Activated T-cell treated with anti-CD3 and anti-CD28 coated beads for 4 hours (primary cell): ENCODE measurements around the gene ATP2A3.
"Not testable (repeated sequence)": the region's sequence is repeated elsewhere in the genome, so short reads cannot be mapped to it uniquely, and the experiment has no call there.

Source experiments
- DNase-seq: peaks from one replicate; pipeline ENCODE4 v3.0.0-alpha.2; 2020

Gene ATP2A3

DNA sequence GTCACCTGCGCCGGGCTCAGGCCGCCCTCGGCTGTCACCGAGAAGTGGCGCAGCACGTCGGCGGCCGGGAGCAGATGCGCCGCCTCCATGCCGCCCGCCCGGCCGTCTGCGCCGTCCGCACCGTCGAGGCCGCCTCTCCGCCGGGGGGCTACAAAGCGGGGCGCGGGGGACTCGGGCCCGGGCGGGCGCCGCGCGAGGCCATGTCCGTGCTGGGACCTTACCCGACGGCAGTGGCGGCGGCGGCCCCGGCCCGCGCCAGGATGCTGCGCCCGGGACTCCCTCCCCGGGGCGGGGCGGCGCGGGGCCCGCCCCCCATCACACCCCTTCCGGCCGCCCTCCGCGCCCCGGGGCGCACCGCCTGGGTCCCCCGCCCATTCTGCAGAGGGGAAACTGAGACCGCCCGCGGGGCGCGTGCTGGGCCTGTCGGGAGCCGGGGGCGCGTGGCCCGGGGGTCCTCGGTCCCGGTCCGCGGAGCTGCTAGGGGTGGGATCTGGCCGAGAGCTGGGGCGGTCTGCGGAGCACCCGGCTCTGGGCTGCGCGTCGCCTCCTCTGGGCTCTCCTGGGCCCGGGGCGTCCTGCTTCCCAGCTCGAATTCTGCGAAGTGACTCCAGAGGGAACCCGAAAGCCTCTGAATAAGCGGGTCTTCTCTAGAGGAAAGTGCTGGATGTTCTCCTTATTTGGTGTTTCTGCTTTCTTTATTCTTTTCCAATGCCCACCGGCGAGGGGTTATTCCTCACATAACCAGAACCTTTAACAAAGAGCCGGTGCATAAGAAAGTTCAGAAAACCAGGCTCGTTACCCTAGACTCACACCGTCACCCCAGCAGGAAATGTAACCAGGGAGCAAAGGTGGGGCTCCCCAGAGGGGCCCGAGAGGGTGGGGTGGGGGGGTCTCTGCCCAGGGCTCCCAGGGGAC lies at the start of gene ATP2A3:
Gene ATP2A3, minus strand, starts transcription at position 235 of the 915 bp plus-strand sequence. Its CDS starts 146 bp downstream, at position 89.
- DNase-seq, result peak; percentile 47

DNA sequence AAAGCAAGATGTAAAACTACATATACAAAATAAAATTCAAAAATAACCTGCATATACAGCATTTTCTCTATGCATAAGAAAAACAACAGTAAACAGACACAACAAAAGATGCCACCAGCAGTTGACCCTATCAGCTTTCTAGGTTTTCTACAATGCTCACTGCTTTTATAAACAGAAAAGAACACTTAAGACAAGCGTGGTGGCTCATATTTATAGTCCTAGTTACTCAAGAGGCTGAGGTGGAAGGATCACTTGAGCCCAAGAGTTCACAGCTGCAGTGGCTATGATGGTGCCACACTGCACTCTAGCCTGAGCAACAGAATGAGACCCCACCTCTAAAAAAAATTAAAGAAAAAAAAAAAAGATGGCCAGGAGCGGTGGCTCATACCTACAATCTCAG lies 46.5 kb upstream of the ATP2A3 start:
- no peak for DNase-seq

DNA sequence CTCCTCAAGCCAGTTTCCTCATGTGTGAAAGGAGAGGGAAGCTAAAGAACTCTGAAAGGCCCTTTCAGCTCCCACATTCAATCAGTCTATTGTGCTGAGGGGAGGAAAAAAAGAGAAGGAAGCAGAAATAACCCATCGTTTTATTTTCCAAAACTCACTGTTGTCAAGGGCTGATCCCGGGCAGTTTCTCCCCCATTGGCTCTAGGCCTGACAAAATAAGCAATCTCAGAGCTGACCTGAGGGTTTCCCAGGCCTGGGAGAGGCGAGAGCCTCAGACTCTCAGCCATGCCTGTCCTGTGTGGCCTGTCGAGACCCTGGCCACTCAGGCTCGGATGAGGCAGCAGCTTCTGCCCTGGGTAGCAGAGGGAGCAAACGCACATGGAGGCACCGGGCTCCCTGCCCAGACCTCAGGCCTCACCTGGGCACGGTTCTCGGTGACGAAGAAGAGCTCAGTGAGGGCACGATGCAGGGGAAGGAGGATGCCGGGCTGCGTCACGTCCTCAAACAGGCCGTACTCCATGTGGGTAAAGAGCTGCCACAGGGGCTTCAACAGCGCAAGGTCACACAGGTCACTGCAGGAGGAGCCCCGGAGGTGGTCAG lies 45.0 kb upstream of the ATP2A3 start:
- DNase-seq, result no peak

DNA sequence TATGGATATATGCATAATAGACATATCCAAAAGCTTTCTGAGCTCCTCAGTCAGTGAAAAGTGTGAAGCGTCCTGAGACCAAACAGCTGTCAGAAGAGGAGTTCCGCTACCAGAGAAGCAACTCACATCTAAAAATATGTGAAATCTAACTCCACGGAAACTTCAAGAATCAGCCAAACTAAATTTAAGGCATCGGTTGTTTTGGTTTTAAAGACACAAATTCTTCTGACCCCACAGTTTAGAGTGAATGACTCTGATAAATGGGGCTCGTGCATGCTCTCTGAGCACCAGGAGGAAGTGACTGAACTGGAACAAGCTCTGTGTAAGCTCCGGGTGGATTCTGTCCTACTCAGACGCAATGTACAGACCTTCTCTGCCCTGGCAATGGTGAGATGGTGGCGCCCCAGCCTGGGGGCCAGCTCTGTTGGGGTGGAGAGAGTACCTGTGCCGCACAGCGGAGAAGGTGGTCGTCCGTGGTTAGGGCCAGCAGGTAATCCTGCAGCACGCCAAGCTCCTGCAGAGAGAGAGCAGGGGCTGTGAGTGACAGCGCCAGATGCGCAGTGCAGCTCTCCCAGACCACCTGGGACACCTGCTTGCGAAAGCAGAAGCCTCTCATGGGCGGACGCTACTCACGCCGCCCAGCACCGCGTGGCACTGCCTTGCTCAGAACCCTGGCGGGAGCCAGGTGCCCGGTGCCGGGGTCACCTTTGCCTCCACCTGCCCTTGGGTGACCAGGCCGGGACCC lies 44.4 kb upstream of the ATP2A3 start:
- no peak for DNase-seq

DNA sequence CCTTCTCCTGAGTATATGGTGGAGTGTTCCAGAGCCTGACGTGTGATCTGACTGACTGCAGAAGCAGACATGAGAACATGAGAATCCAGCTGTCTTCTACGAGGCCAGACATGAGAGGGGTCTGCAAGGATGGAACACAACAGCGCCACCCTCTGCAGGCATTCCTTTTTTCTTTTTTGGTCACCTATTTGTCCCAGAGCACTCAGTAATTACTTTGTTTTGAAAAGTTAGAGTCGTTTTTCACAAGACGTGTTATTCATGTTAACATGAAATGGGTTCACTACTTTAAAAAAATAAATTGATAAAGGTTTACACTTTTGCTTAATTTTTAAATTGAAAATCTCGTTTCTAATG lies 43.8 kb upstream of the ATP2A3 start:
- DNase-seq, result no peak

DNA sequence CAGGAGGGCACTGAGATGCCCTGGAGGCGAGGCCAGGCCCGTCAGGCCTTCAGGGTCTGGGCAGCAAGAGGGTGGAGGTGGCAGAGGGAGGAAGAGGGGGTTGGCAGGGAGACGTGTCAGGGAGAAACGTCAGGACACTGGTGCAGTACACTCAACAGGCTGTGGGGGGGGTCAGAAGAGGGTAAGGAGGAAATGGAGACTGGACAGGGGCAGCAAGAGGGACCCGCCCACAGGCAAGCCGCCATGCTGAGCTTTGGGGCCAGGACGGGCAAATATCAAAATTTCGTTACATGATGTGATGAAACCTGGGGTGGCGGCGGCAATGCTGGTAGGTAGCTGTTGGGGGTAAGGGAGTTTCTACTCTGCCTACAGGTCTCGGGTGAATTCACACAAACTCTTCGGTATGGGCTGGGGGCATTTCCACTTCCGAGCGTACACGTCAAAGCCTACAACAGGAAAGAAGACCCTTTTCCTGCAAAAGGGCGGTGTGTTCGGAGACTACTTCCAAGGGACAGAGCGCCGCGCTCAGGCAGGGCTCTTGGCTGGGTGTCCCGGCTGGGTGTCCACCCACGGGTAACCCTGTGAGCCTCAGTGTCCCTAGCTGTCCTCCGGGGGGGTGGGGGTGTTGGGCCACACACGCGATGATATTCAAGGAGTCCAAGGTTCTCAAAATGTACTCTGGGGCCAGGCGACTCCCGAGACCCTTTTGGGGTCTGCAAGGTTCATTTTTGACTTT lies 43.3 kb upstream of the ATP2A3 start:
- no peak for DNase-seq

DNA sequence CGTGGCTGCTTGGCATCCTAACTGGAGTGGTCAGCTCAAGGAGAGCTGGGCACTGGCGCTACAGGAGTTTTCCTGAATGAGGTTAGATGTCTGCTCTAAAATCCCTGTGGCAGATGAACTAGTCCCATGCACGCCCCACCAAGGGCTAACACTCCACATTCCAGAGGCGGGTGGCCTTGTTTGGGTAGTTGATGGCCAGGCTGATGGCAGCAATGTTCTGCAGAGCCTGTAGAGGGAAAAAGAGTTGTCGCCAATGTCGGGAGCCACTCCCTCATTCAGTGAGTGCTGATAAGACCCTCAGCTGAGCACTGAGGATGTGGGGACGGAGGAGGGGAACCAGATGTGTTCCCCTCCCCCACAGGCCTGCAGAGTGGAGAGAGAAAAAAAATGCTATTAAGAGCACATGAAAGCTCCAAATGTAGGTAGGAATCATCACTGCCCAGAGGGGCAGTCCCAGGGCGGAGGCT lies 42.5 kb upstream of the ATP2A3 start:
- no peak for DNase-seq

DNA sequence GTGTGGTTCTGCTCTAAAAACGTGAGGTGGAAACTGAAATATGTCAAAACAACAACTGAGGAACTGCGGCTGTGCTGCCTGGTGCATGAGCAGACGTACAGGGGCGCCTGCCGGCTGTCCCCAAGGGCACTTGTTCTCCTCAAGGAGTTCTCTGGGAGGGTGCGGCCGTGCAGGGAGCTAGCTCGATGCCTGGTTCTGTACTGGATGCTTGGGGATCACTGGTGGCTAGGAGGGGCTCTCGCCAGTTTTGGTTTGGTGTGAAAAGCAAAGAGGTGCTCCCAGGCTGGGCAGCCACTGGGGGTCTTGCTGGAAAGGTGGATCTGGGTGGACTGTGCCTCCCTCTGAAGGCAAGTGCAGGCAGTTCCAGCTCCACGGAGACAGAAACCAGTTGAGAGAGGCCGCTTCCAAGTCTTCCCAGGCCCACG lies 41.9 kb upstream of the ATP2A3 start:
- no peak for DNase-seq

DNA sequence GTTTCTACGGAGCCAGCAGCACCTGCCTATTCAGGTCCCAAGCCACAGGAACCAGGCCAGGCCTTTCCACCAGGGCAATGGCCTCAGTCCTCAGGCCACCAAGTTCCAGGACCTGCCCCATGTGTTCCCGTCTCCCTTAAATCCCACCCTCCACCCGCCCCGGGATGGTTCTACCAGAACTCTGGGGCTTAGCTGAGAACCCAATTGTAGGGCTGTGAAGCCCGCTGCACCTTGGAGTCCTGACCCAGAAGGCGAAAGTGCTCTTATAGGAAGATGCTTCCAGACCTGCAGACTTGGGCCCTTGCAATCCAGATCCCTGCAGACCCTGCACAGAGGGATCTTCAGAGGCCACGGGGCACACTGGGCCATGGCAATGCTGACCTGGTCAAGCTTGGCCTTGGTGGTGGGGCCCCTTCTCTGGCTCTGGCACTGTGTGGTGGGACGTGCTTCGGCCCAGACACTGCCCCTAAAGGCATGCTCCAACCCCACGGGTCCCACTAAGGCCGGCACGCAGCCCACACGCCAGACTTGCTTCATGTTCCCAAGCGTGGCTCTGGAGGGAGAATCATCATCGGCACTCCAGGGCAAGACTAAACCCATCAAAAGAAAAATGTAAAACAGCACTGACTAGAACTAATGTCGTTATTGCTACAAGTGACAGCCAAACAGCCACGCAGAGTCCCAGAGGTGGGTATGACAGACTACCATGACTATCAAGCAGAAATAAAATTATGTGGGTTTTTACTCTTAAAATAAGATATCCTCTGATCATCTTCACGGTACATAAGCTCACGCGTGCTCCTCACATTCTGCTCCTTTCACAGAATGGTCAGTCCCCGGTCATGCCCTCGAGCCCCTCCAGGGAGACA lies 41.3 kb upstream of the ATP2A3 start:
- DNase-seq, result no peak

DNA sequence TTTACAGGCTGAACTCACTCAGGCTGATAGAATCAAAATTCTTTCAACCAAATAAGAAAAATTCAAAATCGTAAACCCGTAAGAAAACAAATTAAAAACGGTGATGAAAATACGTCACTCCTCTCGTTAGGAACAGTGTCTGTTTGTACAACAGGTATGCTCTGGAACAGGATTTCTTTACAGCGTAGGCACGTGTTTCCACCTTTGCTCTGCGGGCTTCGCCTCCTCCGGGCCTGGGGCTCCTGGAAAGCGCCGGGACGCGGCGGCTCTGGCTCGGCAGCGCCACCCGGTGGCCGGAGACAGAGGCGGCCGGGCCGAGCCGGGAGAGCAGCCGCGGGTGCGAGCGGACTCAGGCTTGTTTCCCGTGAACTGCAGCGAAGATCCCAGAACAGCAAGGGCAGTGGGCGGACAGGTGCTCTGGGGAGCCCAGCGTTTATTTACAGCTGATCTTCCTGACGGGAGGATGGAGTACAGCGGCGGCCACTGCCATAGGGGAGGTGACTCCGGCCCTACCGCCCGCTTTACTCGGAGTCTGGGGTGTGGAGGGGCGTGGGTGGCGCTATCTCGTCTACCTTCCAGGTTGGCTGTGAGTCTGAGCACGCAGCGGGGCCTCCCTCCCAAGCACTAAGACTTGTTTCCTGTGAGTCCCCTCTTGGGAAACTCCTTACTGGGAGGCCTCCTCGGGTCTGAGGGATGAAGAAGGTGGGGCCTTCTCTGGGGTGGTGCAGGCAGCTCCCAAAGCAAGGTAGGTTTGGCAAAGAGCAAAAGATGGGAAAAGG lies 40.5 kb upstream of the ATP2A3 start:
- peak; percentile 48 for DNase-seq

DNA sequence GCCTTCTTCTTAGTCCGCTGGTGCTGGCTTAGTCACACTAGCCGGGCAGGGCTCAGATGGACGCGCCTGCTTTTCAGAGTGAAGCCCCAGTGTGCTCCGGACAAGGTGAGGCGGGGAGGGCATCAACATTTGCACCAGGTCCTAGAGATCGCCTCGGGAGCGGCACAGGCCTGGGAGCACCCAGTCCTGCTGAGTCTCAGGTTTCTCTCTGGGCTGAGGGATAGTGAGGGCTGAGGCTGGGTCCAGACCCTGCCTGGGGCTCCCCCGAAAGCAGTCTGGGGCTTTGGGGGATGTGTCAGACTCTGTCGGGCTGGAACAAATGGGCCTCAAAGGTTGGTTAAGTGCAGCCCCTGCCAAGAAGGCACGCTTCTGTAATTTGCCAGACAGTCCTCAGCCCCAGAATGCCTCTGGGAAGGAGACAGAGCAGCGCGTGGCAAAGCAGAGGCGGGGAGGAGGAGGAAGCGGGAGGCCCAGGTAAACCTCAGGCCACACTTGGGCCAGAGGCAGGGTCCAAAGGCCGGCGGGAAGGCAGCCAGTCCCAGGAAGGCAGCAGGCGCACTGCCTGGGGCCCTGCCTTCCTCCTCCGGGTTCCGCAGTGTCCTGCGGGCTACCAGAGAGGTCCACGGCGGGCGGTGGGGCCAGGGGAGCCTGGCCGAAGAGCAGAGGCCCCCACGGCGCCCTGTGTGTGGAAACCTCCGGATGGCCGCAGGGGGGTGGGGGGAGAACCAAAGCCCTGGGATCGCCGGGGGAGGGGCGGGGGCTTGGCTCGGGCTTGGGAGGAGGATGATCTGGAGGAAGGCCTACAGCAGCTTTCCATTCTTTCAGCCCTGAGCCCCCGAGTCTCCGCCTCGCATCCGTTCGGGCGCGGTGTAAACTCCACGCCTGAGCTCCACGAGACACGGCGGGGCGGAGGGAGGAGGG lies 39.5 kb upstream of the ATP2A3 start:
- DNase-seq, result no peak

DNA sequence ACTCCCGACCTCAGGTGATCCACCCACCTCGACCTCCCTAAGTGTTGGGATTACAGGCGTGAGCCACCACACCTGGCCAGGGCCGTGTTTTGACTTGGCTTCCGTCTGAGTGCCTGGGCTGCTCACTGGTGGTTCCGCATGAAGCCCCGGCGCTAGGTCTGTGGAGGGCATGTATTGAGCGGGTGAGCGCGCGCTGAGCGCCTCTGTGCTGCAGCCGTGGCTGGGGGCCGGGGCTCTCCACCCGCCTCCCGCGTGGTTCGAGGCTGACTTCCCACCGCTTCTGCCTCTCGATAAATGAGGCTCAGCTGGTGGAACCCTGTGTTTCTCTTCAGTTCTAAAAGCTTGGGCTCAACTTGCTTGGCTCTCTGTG lies 38.9 kb upstream of the ATP2A3 start:
- no peak for DNase-seq

DNA sequence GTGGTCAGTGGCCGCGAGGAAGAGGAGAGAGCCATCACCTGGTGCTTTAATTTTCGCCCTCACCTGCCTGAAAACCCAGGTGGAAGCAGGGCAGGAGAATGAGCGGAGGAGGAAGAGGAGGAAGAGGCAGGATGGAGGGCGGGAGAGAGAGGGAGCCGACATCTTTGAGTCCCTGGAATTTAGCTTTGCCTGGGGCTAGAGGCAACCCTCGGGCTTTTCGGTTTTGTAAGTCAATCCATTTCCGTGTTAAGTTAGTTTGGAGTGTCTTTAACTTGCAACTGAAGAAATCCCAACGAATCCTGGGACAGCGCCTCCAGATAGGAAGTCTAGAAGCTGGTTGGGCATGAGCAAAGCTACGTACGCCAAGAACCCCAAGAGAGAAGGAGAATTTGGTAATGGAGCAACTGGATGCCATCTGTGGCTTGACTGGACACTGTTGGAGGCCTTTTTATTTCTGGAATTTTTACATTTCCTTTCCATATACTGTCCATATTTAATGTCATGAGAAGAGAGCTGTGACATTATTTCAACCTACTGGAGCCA lies 36.9 kb upstream of the ATP2A3 start:
- no peak for DNase-seq

DNA sequence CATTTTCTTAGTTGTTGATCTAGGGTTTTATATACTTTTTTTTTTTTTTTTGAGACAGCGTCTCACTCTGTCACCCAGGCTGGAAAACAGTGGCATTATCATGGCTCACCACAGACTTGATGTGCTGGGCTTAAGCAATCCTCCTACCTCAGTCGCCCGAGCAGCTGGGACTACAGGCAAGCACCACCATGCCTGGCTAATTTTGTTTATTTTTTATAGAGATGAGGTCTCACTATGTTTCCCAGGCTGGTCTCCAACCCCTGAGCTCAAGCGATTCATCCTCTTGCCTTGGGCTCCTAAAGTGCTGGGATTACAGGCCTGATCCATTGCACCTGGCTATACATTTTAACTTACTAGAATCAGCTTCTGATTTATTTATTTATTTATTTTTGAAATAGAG lies 34.2 kb upstream of the ATP2A3 start:
- DNase-seq, result no peak

DNA sequence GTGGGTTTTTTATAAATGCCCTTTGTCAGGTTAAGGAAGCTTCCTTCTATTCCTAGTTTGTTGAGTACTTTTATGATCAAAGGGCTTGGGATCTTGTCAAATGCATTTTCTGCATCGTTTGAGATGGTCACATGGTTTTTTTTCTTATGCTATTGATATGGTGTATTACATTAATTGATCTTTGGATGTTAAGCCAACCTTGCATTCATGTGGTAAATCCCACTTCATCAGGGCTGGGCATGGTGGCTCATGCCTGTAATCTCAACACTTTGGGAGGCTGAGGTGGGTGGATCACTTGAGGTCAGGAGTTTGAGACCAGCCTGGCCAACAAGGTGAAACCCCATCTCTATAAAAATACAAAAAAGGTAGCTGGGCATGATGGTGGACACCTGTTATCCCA lies 30.8 kb upstream of the ATP2A3 start:
- no peak for DNase-seq

DNA sequence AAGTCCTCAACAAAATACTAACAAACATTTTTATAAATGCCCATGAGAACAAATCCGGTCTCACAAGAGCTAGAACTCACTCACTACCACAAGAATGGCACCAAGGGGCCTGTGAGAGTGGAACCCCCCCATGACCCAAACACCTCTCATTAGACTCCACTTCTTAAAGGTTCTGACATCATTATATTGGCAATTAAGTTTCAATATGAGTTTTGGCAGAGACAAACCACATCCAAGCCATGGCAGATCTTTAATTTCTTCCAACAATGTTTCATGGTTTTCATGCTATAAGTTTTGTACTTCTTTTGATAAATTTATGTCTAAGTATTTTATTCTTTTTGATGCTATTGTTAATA lies 30.0 kb upstream of the ATP2A3 start:
- DNase-seq, result no peak

DNA sequence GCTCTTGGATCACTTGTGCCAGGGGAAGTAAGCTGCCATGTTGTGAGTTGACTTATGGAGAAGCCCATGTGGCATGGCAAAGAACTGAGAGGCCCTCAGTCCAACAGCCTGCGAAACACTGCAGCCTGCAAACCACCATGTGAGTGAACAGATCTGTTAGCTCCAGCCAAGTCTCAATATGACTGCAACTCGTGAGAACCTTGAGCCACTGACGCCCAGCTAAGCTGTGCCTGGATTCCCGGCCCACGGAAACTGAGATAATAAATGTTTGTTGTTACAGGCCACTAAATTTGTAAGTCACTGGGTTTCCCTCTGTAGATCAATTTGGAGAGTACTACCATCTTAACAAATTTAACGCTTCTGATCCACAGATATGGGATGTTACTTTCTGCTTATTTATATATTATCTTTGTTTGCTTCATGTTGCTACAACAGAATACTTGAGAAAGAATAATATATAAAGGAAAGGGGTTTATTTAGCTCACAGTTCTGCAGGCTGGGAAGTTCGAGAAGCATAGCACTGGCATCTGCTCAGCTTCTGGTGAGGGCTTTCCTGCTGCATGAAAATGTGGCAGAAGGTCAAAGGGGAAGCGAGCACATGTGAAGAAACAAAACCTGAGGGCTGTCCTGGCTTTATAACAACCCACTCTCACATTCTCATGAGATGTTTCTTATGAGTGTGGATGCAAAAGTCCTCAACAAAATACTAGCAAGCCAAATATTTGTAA lies 29.4 kb upstream of the ATP2A3 start:
- DNase-seq, result no peak

DNA sequence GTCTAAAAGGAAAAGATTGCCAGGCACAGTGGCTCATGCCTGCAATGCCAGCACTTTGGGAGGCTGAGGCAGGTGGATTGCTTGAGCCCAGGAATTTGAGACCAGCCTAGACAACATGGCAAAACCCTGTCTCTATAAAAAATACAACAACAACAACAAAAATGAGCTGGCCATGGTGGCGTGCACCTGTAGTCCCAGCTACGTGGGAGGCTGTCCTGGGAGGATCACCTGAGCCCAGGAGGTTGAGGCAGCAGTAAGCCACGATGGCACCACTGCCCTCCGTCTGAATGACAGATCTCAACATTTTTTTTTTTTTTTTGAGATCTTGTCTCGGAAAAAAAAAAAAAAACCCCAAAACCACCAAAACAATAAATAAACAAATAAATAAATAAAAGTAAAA lies 28.1 kb upstream of the ATP2A3 start:
- DNase-seq, result no peak

DNA sequence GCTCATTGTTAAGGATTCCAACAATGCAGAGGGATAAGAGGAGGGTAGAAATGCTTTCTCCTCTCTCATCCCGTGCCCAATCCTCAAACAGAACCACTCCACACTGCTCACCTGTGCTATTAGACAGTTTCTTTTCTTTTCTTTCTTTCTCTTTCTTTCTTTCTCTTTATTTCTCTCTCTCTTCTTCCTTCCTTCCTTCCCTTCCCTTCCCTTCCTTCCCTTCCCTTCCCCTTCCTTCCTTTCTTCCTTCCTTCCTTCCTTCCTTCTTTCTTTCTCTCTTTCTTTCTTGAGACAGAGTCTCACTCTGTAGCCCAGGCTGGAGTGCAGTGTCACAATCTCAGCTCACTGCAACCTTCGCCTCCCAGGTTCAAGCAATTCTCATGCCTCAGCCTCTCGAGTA lies 27.5 kb upstream of the ATP2A3 start:
- not testable (repeated sequence) for DNase-seq
